Upper lobe of left lung (tissue), 4 donors: ENCODE data around the gene ANGPTL1.

Experiments
- CTCF ChIP-seq, 6 experiments: fragments of 450-650 bp in 4 of 6; fragments of 200-600 bp in 2 of 6; sonication (generic) in 2 of 6; IDR thresholded peaks; one replicate each; pipeline ENCODE4 v1.5.1; 2016 to 2019; ENCODE audit warnings: antibody characterized with exemption in 6 of 6
- EP300 ChIP-seq, 4 donors: sonication (generic); formaldehyde crosslinking; IDR thresholded peaks; one replicate each; pipeline ENCODE4 v1.5.1; 2017; ENCODE audit warnings: antibody characterized with exemption in 4 of 4, control low read depth in 2 of 4
- POLR2A ChIP-seq, 4 donors: fragments of 450-650 bp; IDR thresholded peaks; one replicate each; pipeline ENCODE4 v1.5.1; 2016 to 2017; ENCODE audit warnings: antibody characterized with exemption in 4 of 4, mild to moderate bottlenecking in 2 of 4
- POLR2AphosphoS5 ChIP-seq, 2 donors: sonication (generic); formaldehyde crosslinking; IDR thresholded peaks; one replicate each; pipeline ENCODE4 v1.5.1; 2017; ENCODE audit warnings: antibody characterized with exemption in 2 of 2

- no peak for TF ChIP-seq CTCF (IDR thresholded peaks at IDR 0.05)
- TF ChIP-seq POLR2A (IDR thresholded peaks at IDR 0.05) = no peak
- no peak for TF ChIP-seq EP300 (IDR thresholded peaks at IDR 0.05)
- no peak for TF ChIP-seq POLR2AphosphoS5 (IDR thresholded peaks at IDR 0.05)
Observed at GRCh38 chr1:178844436-178844835, 26.4 kb downstream of the ANGPTL1 start.
